T-cell (primary cell): ENCODE measurements around the gene SEPTIN5. TPM values are rescaled to one million over a fixed set of nuclear protein-coding genes. Genes with fewer than 3 reads are reported as not detected.
"Not testable (repeated sequence)": the region's sequence is repeated elsewhere in the genome, so short reads cannot be mapped to it uniquely, and the experiment has no call there.

Experiments
- ATAC-seq, 4 experiments: fragments of 200-7000 bp in 3 of 4; fragments of 150-1000 bp in 1 of 4; cut with Tn5 transposase; replicated peaks in 1 of 4; 1 replicate in 3 of 4; 2 replicates in 1 of 4; pipeline ENCODE4 v1.10.0; 2021; ENCODE audit warnings: moderate library complexity in 3 of 4, mild to moderate bottlenecking in 2 of 4, moderate number of reproducible peaks in 1 of 4
- CTCF ChIA-PET, 2 donors: fragments of 300-600 bp; sonication (Branson Sonifier 250); formaldehyde crosslinking; loops; one replicate each; lab custom pipeline; 2022; ENCODE audit warnings: antibody characterized with exemption in 2 of 2; lab: Charles Lee
- POLR2A ChIA-PET, 2 donors: fragments of 300-600 bp; sonication (Branson Sonifier 250); formaldehyde crosslinking; loops; one replicate each; lab custom pipeline; 2022; ENCODE audit warnings: antibody characterized with exemption in 2 of 2; lab: Charles Lee
- DNase-seq, 35 experiments: peaks; one replicate each; pipeline versions ENCODE4 v3.0.0 to v3.0.0-alpha.2; 2013 to 2023
- H3K27ac ChIP-seq: one replicate; pipeline ENCODE4 v1.5.1; 2013; ENCODE audit warnings: low read length
- H3K27me3 ChIP-seq, 2 experiments: replicated peaks in 1 of 2; 1 replicate in 1 of 2; 2 replicates in 1 of 2; pipeline versions ENCODE4 v1.6.1 to v1.7.0; 2013; ENCODE audit warnings: low read length in 1 of 2, mixed read lengths in 1 of 2; ENCODE audit not compliant: control insufficient read depth in 2 of 2, insufficient read depth in 2 of 2; ENCODE audit errors: extremely low read depth in 1 of 2
- H3K36me3 ChIP-seq, 2 donors: 1 replicate in 1 of 2; 2 replicates in 1 of 2; pipeline versions ENCODE4 v1.6.1 to v1.7.0; 2013; ENCODE audit warnings: low read length in 1 of 2; ENCODE audit not compliant: control insufficient read depth in 2 of 2, insufficient read depth in 1 of 2; ENCODE audit errors: extremely low read depth in 1 of 2
- H3K4me1 ChIP-seq, 2 experiments: 1 replicate in 1 of 2; 2 replicates in 1 of 2; pipeline versions ENCODE4 v1.6.1 to v1.7.0; 2013; ENCODE audit warnings: low read length in 2 of 2, mixed read lengths in 1 of 2; ENCODE audit not compliant: insufficient read depth in 2 of 2, control insufficient read depth in 1 of 2; ENCODE audit errors: extremely low read depth in 1 of 2
- H3K4me3 ChIP-seq, 2 donors: 1 replicate in 1 of 2; 2 replicates in 1 of 2; pipeline versions ENCODE4 v1.5.1 to v1.7.0; 2013; ENCODE audit warnings: mild to moderate bottlenecking in 2 of 2, low read length in 1 of 2, moderate library complexity in 1 of 2; ENCODE audit not compliant: control insufficient read depth in 1 of 2; ENCODE audit errors: extremely low read depth in 1 of 2
- H3K9me3 ChIP-seq: 2 replicates; pipeline ENCODE4 v1.7.0; 2013
- H3K27ac Mint-ChIP-seq, 2 donors: one replicate each; pipeline ENCODE4 v1.8.0; 2020 to 2021; ENCODE audit warnings: mild to moderate bottlenecking in 2 of 2, mixed read lengths in 2 of 2
- H3K27me3 Mint-ChIP-seq, 2 donors: one replicate each; pipeline ENCODE4 v1.8.0; 2021 to 2022; ENCODE audit warnings: mixed read lengths in 2 of 2
- H3K36me3 Mint-ChIP-seq: one replicate; pipeline ENCODE4 v1.8.0; 2021; ENCODE audit warnings: mixed read lengths
- H3K4me1 Mint-ChIP-seq, 3 donors: one replicate each; pipeline ENCODE4 v1.8.0; 2020 to 2022; ENCODE audit warnings: mixed read lengths in 3 of 3, mild to moderate bottlenecking in 1 of 3
- H3K4me3 Mint-ChIP-seq, 3 donors: one replicate each; pipeline ENCODE4 v1.8.0; 2020 to 2022; ENCODE audit warnings: mild to moderate bottlenecking in 3 of 3, mixed read lengths in 3 of 3, moderate library complexity in 3 of 3
- H3K9me3 Mint-ChIP-seq, 3 donors: one replicate each; pipeline ENCODE4 v1.8.0; 2020 to 2022; ENCODE audit warnings: mixed read lengths in 3 of 3
- WGBS: methylation state at CpG from one replicate; pipeline ENCODE4 v1.1.5; 2013; ENCODE audit warnings: missing lambda C conversion rate; ENCODE audit not compliant: insufficient coverage; 5-methylcytosine and 5-hydroxymethylcytosine counted together
- total RNA-seq, 35 experiments: library from RNA in 6 of 35; stranded (reverse) in 6 of 35; fragments of 120-200 nt in 1 of 35; gene quantifications; one replicate each; pipeline versions ENCODE4 v1.2.1 to v1.2.4 and lab custom pipeline; 2013 to 2026

SEPTIN5 gene
- total RNA-seq, 5 donors from 2014 or later (not counting 1 experiment from before 2014, with no cell fraction given), result 0.33 to 3.2 (median 1.2) TPM

GRCh38 chr22:19722982-19723231 is 8.6 kb downstream of the SEPTIN5 start:
- no peak for DNase-seq
- H3K4me1 ChIP-seq, result peaks cover 4 to 25% of the 10 kb centered on the region in 2 experiments
- Mint-ChIP-seq H3K27me3 (peaks cover 24 to 55% of the 10 kb centered on the region in 2 donors), H3K4me1 (peaks cover 8 to 23% (median 17%) of the 10 kb centered on the region in 3 donors), H3K27ac (no peak overlapping the region), H3K9me3 (no peaks in the 10 kb centered on the region), H3K4me3 (peak overlapping the region in 1 of 3 donors; percentile 66), H3K36me3 (no peaks in the 10 kb centered on the region)
- no peaks in the 10 kb centered on the region for H3K36me3 ChIP-seq
- WGBS, result 43% methylated on average over 15 of the region's 15 CpGs
- H3K9me3 ChIP-seq, result no peaks in the 10 kb centered on the region
- peaks cover 0 to 67% of the 10 kb centered on the region in 2 experiments for H3K27me3 ChIP-seq
- ChIA-PET CTCF (no interaction called here), POLR2A (no interaction called here)
- no peak overlapping the region for H3K27ac ChIP-seq
- ATAC-seq, result no peak
- H3K4me3 ChIP-seq, result peak overlapping the region in 1 of 2 donors; percentile 28

- ChIA-PET POLR2A (no interaction called here), CTCF (no interaction called here)
- Mint-ChIP-seq H3K4me3 (peak within 1 kb of the TSS; percentile 31 to 66 (median 41)), H3K9me3 (no peaks in the 10 kb centered on the region), H3K27ac (no peak within 1 kb of the TSS), H3K4me1 (peaks cover 8 to 23% (median 17%) of the 10 kb centered on the region in 3 donors), H3K36me3 (no peaks in the 10 kb centered on the region), H3K27me3 (peaks cover 24 to 55% of the 10 kb centered on the region in 2 donors)
- Histone ChIP-seq H3K27ac (no peak within 1 kb of the TSS), H3K36me3 (no peaks in the 10 kb centered on the region), H3K4me3 (peak within 1 kb of the TSS in 1 of 2 donors; percentile 53), H3K9me3 (no peaks in the 10 kb centered on the region), H3K4me1 (peaks cover 4 to 23% of the 10 kb centered on the region in 2 experiments), H3K27me3 (peaks cover 0 to 71% of the 10 kb centered on the region in 2 experiments)
- DNase-seq (peak in 11 of 35 experiments; percentile 16 to 48 (median 27)), ATAC-seq (peak; percentile 63 to 73 (median 66))
- 7% methylated on average over 74 of the region's 80 CpGs for WGBS
Observed at GRCh38 chr22:19723232-19723982, 9.1 kb downstream of the SEPTIN5 start, which contains the start of gene GP1BB. GP1BB (plus strand) TSS chr22:19723539; CDS start chr22:19723570, 31 bp downstream.

DNA sequence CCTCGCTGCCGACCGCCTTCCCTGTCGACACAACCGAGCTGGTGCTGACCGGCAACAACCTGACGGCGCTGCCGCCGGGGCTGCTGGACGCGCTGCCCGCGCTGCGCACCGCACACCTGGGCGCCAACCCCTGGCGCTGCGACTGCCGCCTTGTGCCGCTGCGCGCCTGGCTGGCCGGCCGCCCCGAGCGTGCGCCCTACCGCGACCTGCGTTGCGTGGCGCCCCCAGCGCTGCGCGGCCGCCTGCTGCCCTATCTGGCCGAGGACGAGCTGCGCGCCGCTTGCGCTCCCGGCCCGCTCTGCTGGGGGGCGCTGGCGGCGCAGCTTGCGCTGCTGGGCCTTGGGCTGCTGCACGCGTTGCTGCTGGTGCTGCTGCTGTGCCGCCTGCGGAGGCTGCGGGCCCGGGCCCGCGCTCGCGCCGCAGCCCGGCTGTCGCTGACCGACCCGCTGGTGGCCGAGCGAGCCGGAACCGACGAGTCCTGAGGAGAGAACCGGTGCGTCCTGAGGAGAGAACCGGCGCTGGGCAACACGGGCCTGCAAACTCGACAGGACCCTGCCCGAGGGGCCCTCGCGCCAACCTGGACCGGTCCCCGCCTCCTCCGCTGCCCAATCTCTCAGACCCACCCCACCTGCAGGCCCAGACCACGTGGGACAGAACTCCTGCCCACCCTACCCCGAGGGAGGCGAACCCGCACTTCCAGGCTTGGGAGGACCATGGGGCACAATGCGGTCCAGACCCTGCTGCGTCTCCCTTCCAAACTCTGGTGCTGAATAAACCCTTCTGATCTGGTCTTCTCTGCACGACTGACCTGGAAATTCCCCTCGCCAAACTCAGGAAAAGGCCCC is 9.9 kb downstream of the SEPTIN5 start:
- peak in 9 of 35 experiments; percentile 13 to 47 (median 27) for DNase-seq
- Mint-ChIP-seq H3K27ac (peak overlapping the region in 1 of 2 donors; percentile 52), H3K4me3 (peak overlapping the region; percentile 24 to 59 (median 44)), H3K4me1 (peaks cover 8 to 22% (median 17%) of the 10 kb centered on the region in 3 donors), H3K36me3 (no peaks in the 10 kb centered on the region), H3K27me3 (peaks cover 24 to 54% of the 10 kb centered on the region in 2 donors), H3K9me3 (no peaks in the 10 kb centered on the region)
- ChIA-PET CTCF (no interaction called here), POLR2A (no interaction called here)
- ATAC-seq, result peak; percentile 46 to 79 (median 57)
- Histone ChIP-seq H3K4me3 (peak overlapping the region in 1 of 2 donors; percentile 53), H3K27me3 (peaks cover 0 to 70% of the 10 kb centered on the region in 2 experiments), H3K9me3 (no peaks in the 10 kb centered on the region), H3K27ac (no peak overlapping the region), H3K4me1 (peaks cover 4 to 16% of the 10 kb centered on the region in 2 experiments), H3K36me3 (no peaks in the 10 kb centered on the region)
- WGBS, result 9% methylated on average over 89 of the region's 89 CpGs

DNA sequence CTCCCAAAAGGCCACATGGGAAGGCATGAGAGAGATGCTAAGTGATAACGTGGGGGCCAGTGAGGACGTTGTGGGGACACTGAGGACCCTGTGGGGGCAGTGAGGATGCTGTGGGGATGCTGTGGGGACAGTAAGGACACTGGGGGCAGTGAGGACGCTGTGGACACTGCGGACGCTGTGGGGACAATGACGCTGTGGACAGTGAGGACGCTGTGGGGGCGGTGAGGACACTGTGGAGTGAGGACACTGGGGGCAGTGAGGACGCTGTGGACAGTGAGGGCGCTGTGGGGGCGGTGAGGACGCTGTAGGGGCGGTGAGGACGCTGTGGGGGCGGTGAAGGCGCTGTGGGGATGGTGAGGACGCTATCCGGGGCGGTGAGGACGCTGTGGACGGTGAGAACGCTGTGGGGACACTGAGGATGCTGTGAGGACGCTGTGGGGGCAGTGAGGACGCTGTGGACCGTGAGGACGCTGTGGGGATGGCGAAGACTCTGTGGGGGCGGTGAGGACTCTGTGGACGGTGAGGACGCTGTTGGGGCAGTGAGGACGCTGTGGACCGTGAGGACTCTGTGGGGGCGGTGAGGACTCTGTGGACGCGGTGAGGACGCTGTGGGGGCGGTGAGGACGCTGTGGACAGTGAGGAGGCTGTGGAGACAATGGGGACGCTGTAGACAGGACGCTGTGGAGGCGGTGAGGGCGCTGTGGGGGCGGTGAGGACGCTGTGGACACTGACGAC is 10.8 kb downstream of the SEPTIN5 start:
- ATAC-seq, result no peak
- H3K27ac ChIP-seq, result no peak overlapping the region
- DNase-seq, result no peak
- H3K9me3 Mint-ChIP-seq, result no peaks in the 10 kb centered on the region
- ChIA-PET CTCF (no interaction called here), POLR2A (no interaction called here)
- H3K27me3 Mint-ChIP-seq, result peaks cover 24 to 45% of the 10 kb centered on the region in 2 donors
- no peaks in the 10 kb centered on the region for H3K36me3 Mint-ChIP-seq
- peaks cover 0 to 66% of the 10 kb centered on the region in 2 experiments for H3K27me3 ChIP-seq
- H3K4me1 Mint-ChIP-seq, result peaks cover 5 to 15% (median 9%) of the 10 kb centered on the region in 3 donors
- peak overlapping the region in 1 of 2 donors; percentile 52 for H3K27ac Mint-ChIP-seq
- no peak overlapping the region for H3K4me3 ChIP-seq
- H3K36me3 ChIP-seq, result no peaks in the 10 kb centered on the region
- peak overlapping the region; percentile 24 to 59 (median 44) for H3K4me3 Mint-ChIP-seq
- H3K4me1 ChIP-seq, result peaks cover 4 to 15% of the 10 kb centered on the region in 2 experiments
- H3K9me3 ChIP-seq, result no peaks in the 10 kb centered on the region
- 88% methylated on average over 44 of the region's 45 CpGs for WGBS

DNA sequence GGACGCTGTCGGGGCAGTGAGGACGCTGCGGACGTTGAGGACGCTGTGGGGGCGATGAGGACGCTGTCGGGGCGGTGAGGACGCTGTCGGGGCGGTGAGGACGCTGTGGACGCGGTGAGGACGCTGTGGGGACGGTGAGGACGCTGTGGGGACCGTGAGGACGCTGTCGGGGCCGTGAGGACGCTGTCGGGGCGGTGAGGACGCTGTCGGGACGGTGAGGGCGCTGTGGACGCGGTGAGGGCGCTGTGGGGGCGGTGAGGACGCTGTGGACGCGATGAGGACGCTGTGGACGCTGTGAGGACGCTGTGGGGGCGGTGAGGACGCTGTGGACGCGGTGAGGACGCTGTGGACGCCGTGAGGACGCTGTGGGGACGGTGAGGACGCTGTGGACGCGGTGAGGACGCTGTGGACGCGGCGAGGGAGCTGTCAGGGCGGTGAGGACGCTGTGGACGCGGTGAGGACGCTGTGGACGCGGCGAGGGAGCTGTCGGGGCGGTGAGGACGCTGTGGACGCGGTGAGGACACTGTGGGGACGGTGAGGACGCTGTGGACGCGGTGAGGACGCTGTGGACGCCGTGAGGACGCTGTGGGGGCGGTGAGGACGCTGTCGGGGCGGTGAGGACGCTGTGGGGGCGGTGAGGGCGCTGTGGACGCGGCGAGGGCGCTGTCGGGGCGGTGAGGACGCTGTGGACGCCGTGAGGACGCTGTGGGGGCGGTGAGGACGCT is 11.9 kb downstream of the SEPTIN5 start:
- H3K9me3 Mint-ChIP-seq, H3K4me3 Mint-ChIP-seq, DNase-seq, H3K36me3 Mint-ChIP-seq, H3K9me3 ChIP-seq, H3K27ac Mint-ChIP-seq, ATAC-seq, H3K4me3 ChIP-seq, H3K36me3 ChIP-seq, H3K27ac ChIP-seq, POLR2A ChIA-PET: not testable (repeated sequence)
- whole genome bisulfite sequencing, result 90% methylated on average over 87 of the region's 96 CpGs
- H3K4me1 Mint-ChIP-seq, result peaks cover 8 to 15% (median 14%) of the 10 kb centered on the region in 3 donors
- Histone ChIP-seq H3K4me1 (peaks cover 4 to 27% of the 10 kb centered on the region in 2 experiments), H3K27me3 (peaks cover 0 to 66% of the 10 kb centered on the region in 2 experiments)
- CTCF ChIA-PET, result interaction anchor here in 1 of 2 donors (0.7 kb wide), 1 partner anchor 249 kb away, joined by 5 read pairs; no protein-coding TSS in a partner anchor
- peaks cover 15 to 35% of the 10 kb centered on the region in 2 donors for H3K27me3 Mint-ChIP-seq
